ENCODE measurements around the gene VPS35. TPM values are rescaled to one million over a fixed set of nuclear protein-coding genes. Genes with fewer than 3 reads are reported as not detected.

The VPS35 gene
- total RNA-seq, 1 experiment from 2014 or later: 86.8 TPM

DNA sequence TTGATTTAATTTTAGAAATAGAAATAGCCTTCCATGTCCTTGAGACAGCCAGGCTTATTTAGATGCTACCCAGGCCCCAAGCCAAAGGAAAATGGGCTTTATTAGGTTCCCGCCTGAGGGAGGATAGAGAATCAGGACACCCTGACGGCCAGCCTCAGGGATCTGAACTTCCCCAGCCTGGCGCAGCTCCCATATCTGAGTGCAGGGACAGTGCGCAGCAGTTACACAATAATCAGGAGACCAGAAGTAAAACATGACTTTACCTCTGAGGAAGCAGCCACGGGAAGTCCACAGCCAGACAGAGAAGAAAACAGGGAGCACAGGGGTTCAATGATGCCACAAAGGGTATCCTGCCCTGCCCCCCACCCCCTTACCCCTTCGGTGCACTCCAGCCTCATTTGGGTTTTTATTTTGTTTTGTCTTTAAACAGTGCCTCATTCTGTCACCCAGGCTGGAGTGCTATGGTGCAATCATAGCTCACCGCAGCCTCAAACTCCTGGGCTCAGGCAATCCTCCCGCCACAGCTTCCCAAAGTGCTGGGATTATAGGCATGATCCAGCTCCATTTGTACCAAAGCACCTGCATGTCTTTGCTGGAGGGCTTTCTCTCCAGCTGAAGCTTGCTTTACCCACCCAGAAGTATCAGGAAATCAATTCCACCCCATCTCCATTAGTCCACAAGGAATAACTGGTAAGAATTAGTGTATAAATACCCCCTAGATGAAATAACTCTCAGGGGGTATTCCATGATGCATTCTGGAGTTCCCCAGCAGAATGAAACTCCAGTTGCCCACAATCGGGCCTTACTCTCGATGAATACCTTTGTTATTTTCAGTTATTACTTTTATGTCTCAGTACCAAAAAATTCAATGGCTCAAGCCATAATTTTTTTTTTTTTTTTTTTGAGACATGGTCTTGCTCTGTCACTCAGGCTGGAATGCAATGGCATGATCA lies 22.4 kb upstream of the VPS35 start:
- ChIA-PET CTCF (no interaction called here), POLR2A (no interaction called here)
- H3K4me1 ChIP-seq (ENCODE audit: control insufficient read depth, insufficient read depth, low read length): no peaks in the 10 kb centered on the region
- ATAC-seq (no peak), DNase-seq (ENCODE audit: low read depth, low spot score) (no peak)
- TF ChIP-seq, protein P1, sequence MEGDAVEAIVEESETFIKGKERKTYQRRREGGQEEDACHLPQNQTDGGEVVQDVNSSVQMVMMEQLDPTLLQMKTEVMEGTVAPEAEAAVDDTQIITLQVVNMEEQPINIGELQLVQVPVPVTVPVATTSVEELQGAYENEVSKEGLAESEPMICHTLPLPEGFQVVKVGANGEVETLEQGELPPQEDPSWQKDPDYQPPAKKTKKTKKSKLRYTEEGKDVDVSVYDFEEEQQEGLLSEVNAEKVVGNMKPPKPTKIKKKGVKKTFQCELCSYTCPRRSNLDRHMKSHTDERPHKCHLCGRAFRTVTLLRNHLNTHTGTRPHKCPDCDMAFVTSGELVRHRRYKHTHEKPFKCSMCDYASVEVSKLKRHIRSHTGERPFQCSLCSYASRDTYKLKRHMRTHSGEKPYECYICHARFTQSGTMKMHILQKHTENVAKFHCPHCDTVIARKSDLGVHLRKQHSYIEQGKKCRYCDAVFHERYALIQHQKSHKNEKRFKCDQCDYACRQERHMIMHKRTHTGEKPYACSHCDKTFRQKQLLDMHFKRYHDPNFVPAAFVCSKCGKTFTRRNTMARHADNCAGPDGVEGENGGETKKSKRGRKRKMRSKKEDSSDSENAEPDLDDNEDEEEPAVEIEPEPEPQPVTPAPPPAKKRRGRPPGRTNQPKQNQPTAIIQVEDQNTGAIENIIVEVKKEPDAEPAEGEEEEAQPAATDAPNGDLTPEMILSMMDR (IDR thresholded peaks at IDR 0.05): no peak
- no peak for TF ChIP-seq SIN3A (IDR thresholded peaks at IDR 0.05; ENCODE audit: borderline replicate concordance, insufficient read depth, low read depth, low read length)
- no peaks in the 10 kb centered on the region for H3K9me3 ChIP-seq (ENCODE audit: control insufficient read depth, insufficient read depth, low read depth, low read length)
- no TSS peak for BruUV-seq (replicated peaks)
- no peak overlapping the region for H3K27ac ChIP-seq (ENCODE audit: low read length)
- in situ Hi-C loops (cut with HindIII; ENCODE audit: low pct_unique_long_range_greater_than_20kb, low sequenced_read_pairs): no loop called here
- H3K27me3 ChIP-seq (ENCODE audit: control insufficient read depth, insufficient read depth, low read length): no peaks in the 10 kb centered on the region
- no peak overlapping the region for H3K4me3 ChIP-seq (ENCODE audit: low read depth in 2 of 2, low read length in 2 of 2)
- intact Hi-C loops (cut with micrococcal nuclease; ENCODE audit: unreplicated experiment): no loop called here
- H3K36me3 ChIP-seq (ENCODE audit: control insufficient read depth, insufficient read depth, low read length): no peaks in the 10 kb centered on the region

DNA sequence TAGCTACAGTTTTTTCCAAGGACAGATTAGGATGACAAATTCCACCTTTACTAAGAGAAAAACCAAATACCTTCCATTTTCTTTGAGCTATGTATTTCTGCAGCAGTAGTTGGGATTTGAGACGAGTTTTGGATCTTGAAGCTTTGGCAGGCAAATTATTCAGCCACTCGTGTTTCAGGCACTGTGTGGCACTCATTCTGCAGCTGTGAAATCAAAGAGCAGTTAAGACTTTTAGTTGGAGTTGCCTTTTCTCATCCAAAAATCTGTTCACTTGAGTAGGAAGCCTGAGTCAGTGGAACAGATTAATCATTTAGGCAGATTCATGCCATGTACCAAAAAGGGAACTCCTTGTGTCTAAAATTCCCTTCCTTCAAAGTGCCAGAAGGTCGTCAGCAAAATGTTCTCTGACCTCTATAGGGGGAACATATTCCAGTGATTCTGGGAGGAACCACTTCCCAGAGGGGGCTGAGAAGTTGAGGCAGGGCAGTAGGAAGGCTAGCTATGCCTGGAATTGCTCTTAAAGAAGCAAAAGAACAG lies 20.6 kb upstream of the VPS35 start:
- ChIA-PET POLR2A (no interaction called here), CTCF (interaction anchor here (0.6 kb wide), 1 partner anchor 31 kb away, joined by 3 read pairs; no protein-coding TSS in a partner anchor)
- H3K27me3 ChIP-seq (ENCODE audit: control insufficient read depth, insufficient read depth, low read length): no peaks in the 10 kb centered on the region
- H3K27ac ChIP-seq (ENCODE audit: low read length): no peak overlapping the region
- in situ Hi-C loops (cut with HindIII; ENCODE audit: low pct_unique_long_range_greater_than_20kb, low sequenced_read_pairs): no loop called here
- intact Hi-C loops (cut with micrococcal nuclease; ENCODE audit: unreplicated experiment): no loop called here
- no peaks in the 10 kb centered on the region for H3K9me3 ChIP-seq (ENCODE audit: control insufficient read depth, insufficient read depth, low read depth, low read length)
- TF ChIP-seq, protein P2, sequence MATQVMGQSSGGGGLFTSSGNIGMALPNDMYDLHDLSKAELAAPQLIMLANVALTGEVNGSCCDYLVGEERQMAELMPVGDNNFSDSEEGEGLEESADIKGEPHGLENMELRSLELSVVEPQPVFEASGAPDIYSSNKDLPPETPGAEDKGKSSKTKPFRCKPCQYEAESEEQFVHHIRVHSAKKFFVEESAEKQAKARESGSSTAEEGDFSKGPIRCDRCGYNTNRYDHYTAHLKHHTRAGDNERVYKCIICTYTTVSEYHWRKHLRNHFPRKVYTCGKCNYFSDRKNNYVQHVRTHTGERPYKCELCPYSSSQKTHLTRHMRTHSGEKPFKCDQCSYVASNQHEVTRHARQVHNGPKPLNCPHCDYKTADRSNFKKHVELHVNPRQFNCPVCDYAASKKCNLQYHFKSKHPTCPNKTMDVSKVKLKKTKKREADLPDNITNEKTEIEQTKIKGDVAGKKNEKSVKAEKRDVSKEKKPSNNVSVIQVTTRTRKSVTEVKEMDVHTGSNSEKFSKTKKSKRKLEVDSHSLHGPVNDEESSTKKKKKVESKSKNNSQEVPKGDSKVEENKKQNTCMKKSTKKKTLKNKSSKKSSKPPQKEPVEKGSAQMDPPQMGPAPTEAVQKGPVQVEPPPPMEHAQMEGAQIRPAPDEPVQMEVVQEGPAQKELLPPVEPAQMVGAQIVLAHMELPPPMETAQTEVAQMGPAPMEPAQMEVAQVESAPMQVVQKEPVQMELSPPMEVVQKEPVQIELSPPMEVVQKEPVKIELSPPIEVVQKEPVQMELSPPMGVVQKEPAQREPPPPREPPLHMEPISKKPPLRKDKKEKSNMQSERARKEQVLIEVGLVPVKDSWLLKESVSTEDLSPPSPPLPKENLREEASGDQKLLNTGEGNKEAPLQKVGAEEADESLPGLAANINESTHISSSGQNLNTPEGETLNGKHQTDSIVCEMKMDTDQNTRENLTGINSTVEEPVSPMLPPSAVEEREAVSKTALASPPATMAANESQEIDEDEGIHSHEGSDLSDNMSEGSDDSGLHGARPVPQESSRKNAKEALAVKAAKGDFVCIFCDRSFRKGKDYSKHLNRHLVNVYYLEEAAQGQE (IDR thresholded peaks at IDR 0.05; ENCODE audit: insufficient read depth in 1 of 2, low read depth in 2 of 2, low read length in 1 of 2): no peak
- TF ChIP-seq POLR2AphosphoS5 (IDR thresholded peaks at IDR 0.05; ENCODE audit: low read depth, low read length) (no peak), SIN3A (IDR thresholded peaks at IDR 0.05; ENCODE audit: borderline replicate concordance, insufficient read depth, low read depth, low read length) (no peak), TCF7L2 (IDR thresholded peaks at IDR 0.05; ENCODE audit: low read depth, low read length) (no peak)
- TF ChIP-seq, protein P1 (IDR thresholded peaks at IDR 0.05): no peak
- no peak overlapping the region for H3K4me3 ChIP-seq (ENCODE audit: low read depth in 2 of 2, low read length in 2 of 2)
- ATAC-seq (no peak), DNase-seq (ENCODE audit: low read depth, low spot score) (no peak)
- H3K4me1 ChIP-seq (ENCODE audit: control insufficient read depth, insufficient read depth, low read length): no peaks in the 10 kb centered on the region
- H3K36me3 ChIP-seq (ENCODE audit: control insufficient read depth, insufficient read depth, low read length): no peaks in the 10 kb centered on the region
- no TSS peak for BruUV-seq (replicated peaks)

Data from Panc1 (cell line).